Prostate gland (tissue), 2 donors: ENCODE measurements around the gene FKBP2. TPM values are rescaled to one million over a fixed set of nuclear protein-coding genes. Genes with fewer than 3 reads are reported as not detected.

Source experiments
- DNase-seq: peaks from one replicate; pipeline ENCODE4 v3.0.0-alpha.2; 2019; ENCODE audit warnings: low spot score
- H3K27ac ChIP-seq, 2 donors: fragments of 200-600 bp; sonication (generic); 2 replicates each; pipeline ENCODE4 v1.5.1; 2017 to 2019
- H3K27me3 ChIP-seq: fragments of 200-600 bp; sonication (generic); replicated peaks from 2 replicates; pipeline ENCODE4 v1.5.1; 2019; ENCODE audit not compliant: insufficient read depth
- H3K36me3 ChIP-seq, 2 donors: fragments of 200-600 bp; sonication (generic); 1 replicate in 1 of 2; 2 replicates in 1 of 2; pipeline versions ENCODE4 v1.5.1 to v1.8.1; 2017 to 2019
- H3K4me1 ChIP-seq: fragments of 200-600 bp; sonication (generic); replicated peaks from 2 replicates; pipeline ENCODE4 v1.5.1; 2019
- H3K4me3 ChIP-seq, 2 donors: fragments of 200-600 bp; sonication (generic); 2 replicates each; pipeline ENCODE4 v1.5.1; 2017 to 2019
- H3K9me3 ChIP-seq: fragments of 200-600 bp; sonication (generic); 2 replicates; pipeline ENCODE4 v1.5.1; 2017
- POLR2A ChIP-seq: fragments of 450-650 bp; IDR thresholded peaks from one replicate; pipeline ENCODE4 v1.6.1; 2016; ENCODE audit warnings: antibody characterized with exemption, mild to moderate bottlenecking
- POLR2AphosphoS5 ChIP-seq: sonication (generic); formaldehyde crosslinking; IDR thresholded peaks from one replicate; pipeline ENCODE4 v1.6.1; 2017; ENCODE audit warnings: antibody characterized with exemption
- WGBS: methylation state at CpG from one replicate; pipeline ENCODE4 v1.1.5; 2018; 5-methylcytosine and 5-hydroxymethylcytosine counted together
- intact Hi-C: fragments of 100-400 bp; cut with DNase I; formaldehyde crosslinking; loops from one replicate; pipeline ENCODE4 v1.14.2; 2022
- total RNA-seq, 2 donors: library from RNA; depleted of rRNA; stranded (reverse); fragments of >200 nt; gene quantifications; one replicate each; pipeline ENCODE4 v1.1.0, GENCODE V29; 2016
- TF ChIP-seq, protein P1 (sequence below), 4 experiments: fragments of 200-600 bp in 2 of 4; fragments of 450-650 bp in 2 of 4; sonication (generic) in 2 of 4; IDR thresholded peaks; 1 replicate in 3 of 4; 2 replicates in 1 of 4; pipeline ENCODE4 v1.5.1; 2016 to 2019; ENCODE audit warnings: antibody characterized with exemption in 4 of 4, mild to moderate bottlenecking in 2 of 4, moderate library complexity in 2 of 4

Gene FKBP2
- total RNA-seq, 2 donors from 2014 or later: 138 to 164 TPM

DNA sequence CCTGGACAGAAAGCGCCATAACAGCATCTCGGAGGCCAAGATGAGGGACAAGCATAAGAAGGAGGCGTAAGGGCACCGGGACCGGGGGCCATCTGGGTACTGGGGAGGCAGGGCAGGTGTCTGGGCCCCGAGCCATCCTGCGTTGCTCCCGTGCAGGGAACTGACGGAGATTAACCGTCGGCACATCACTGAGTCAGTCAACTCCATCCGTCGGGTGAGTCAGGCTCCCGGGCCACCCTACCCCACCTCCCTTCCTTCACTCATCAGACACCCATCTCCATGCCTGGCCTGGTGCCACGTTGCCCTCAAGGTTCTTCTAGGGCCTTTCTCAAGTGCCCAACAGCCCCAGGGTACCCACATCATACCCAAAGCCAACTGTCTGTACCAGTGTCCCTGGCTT, 25.4 kb downstream of the FKBP2 start:
- WGBS: 91% methylated on average over 15 of the region's 15 CpGs
- no peaks in the 10 kb centered on the region for H3K27me3 ChIP-seq
- no peak overlapping the region for H3K27ac ChIP-seq
- TF ChIP-seq POLR2A: no peak
- TF ChIP-seq, protein P1, sequence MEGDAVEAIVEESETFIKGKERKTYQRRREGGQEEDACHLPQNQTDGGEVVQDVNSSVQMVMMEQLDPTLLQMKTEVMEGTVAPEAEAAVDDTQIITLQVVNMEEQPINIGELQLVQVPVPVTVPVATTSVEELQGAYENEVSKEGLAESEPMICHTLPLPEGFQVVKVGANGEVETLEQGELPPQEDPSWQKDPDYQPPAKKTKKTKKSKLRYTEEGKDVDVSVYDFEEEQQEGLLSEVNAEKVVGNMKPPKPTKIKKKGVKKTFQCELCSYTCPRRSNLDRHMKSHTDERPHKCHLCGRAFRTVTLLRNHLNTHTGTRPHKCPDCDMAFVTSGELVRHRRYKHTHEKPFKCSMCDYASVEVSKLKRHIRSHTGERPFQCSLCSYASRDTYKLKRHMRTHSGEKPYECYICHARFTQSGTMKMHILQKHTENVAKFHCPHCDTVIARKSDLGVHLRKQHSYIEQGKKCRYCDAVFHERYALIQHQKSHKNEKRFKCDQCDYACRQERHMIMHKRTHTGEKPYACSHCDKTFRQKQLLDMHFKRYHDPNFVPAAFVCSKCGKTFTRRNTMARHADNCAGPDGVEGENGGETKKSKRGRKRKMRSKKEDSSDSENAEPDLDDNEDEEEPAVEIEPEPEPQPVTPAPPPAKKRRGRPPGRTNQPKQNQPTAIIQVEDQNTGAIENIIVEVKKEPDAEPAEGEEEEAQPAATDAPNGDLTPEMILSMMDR (IDR thresholded peaks at IDR 0.05): no peak
- TF ChIP-seq POLR2AphosphoS5: no peak
- H3K4me1 ChIP-seq: peaks cover 8% of the 10 kb centered on the region
- intact Hi-C loops: no loop called here
- no peak for DNase-seq
- no peaks in the 10 kb centered on the region for H3K9me3 ChIP-seq
- H3K4me3 ChIP-seq: no peak overlapping the region
- H3K36me3 ChIP-seq: peaks cover 0 to 7% of the 10 kb centered on the region in 2 donors

DNA sequence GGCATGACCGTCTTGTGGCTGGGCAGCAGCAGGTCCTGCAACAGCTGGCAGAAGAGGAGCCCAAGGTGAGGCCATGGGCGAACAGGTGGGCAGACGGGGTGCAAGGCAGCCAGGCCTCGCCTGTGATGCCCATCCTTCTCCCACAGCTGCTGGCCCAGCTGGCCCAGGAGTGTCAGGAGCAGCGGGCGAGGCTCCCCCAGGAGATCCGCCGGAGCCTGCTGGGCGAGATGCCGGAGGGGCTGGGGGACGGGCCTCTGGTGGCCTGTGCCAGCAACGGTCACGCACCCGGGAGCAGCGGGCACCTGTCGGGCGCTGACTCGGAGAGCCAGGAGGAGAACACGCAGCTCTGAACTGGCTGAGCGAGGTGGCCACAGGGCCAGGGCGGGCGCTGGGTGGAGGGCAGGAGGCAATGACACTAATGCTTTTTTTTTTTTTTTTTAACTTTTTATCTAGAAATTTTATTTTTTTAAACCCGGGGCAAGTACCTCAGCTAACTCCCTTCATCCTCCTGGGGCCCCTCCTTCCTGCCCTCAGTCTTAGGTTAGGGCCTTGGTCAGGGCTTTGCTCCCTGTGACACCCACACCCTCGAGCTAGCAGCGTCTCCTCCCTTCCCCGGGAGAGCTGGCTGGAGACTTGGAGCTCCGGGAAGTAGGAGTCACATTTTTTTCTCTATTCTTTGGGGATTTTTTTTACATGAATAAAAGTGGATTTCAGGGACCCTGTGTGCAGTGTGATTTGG, 26.5 kb downstream of the FKBP2 start:
- no peak for DNase-seq
- H3K4me1 ChIP-seq: peaks cover 8% of the 10 kb centered on the region
- no peak overlapping the region for H3K4me3 ChIP-seq
- no peaks in the 10 kb centered on the region for H3K27me3 ChIP-seq
- peak overlapping the region in 1 of 2 donors; percentile 94 for H3K27ac ChIP-seq
- WGBS: 71% methylated on average over 27 of the region's 27 CpGs
- TF ChIP-seq POLR2A (peak; percentile 4), POLR2AphosphoS5 (no peak)
- TF ChIP-seq, protein P1 (IDR thresholded peaks at IDR 0.05): no peak
- peaks cover 0 to 4% of the 10 kb centered on the region in 2 donors for H3K36me3 ChIP-seq
- intact Hi-C loops: no loop called here
- no peaks in the 10 kb centered on the region for H3K9me3 ChIP-seq

DNA sequence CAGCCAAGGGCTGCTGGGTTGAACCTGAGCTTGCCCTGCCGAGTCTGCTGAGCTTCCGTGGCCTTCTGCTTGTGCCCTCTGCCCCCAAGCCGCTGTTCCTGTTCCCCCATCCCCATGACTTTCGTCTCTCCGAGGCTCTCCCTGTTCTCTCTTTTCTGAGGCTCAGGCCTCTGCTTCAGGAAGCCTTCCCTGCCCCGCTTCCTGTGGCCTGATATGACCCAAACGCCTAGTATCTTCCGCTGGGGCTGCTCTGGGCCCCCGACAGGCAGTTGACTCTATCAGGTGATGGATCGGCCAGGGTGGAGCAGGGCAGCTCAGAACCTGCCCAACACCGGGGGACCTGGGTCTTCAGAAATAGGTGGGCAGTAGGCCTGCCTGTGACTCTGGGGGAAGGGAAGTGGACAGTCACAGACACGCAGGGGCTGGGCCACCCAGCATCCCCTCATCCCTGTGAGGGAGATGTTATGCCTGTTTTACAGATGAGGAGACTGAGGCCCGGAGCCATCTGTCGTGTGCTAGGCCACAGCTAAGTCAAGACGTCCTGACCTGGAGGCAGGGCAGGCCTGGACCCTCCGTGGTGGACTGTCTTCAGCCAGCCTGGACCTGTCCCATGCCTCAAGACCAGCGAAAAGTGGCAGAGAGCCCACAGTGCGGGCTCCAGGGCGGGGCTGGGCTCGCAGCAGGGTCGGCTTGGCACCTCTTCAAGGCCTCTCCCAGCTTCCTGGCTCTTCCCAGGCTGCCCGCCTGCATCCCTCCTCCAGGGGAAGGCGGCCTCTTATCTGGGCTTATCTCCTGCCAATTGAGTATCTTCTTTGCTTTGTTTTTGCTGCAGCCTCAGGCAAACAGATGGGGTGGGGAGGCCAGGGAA, 27.4 kb downstream of the FKBP2 start:
- 40% methylated on average over 23 of the region's 23 CpGs for WGBS
- intact Hi-C loops: no loop called here
- peak; percentile 31 for DNase-seq
- H3K36me3 ChIP-seq: no peaks in the 10 kb centered on the region
- peak overlapping the region; percentile 94 to 96 for H3K27ac ChIP-seq
- H3K4me3 ChIP-seq: peak overlapping the region; percentile 64 to 69
- H3K9me3 ChIP-seq: no peaks in the 10 kb centered on the region
- H3K4me1 ChIP-seq: peaks cover 8% of the 10 kb centered on the region
- no peaks in the 10 kb centered on the region for H3K27me3 ChIP-seq
- TF ChIP-seq POLR2A (no peak), POLR2AphosphoS5 (peak; percentile 15)
- TF ChIP-seq, protein P1 (IDR thresholded peaks at IDR 0.05): no peak

GRCh38 chr11:64268893-64269539, 28.1 kb downstream of the FKBP2 start:
- Histone ChIP-seq H3K9me3 (no peaks in the 10 kb centered on the region), H3K4me1 (peaks cover 8% of the 10 kb centered on the region), H3K4me3 (peak overlapping the region; percentile 64 to 69), H3K27me3 (no peaks in the 10 kb centered on the region), H3K27ac (peak overlapping the region; percentile 94 to 96), H3K36me3 (no peaks in the 10 kb centered on the region)
- 3% methylated on average over 18 of the region's 34 CpGs for WGBS
- intact Hi-C loops: no loop called here
- DNase-seq: peak; percentile 51
- TF ChIP-seq POLR2AphosphoS5: no peak
- TF ChIP-seq, protein P1 (IDR thresholded peaks at IDR 0.05): no peak
- TF ChIP-seq POLR2A: no peak
